Lung (tissue), 12 donors: ENCODE measurements around the gene MARCHF7. TPM values are rescaled to one million over a fixed set of nuclear protein-coding genes. Genes with fewer than 3 reads are reported as not detected.

Experiments
- ATAC-seq: fragments of 200-7000 bp; cut with Tn5 transposase; one replicate; pipeline ENCODE4 v1.9.1; 2020; ENCODE audit warnings: moderate number of reproducible peaks; ENCODE audit not compliant: insufficient read depth, low FRiP score
- DNase-seq, 3 donors: peaks; one replicate each; pipeline ENCODE4 v3.0.0-alpha.2; 2013 to 2017
- H3K27ac ChIP-seq, 2 donors: one replicate each; pipeline ENCODE4 v1.5.1; 2013; ENCODE audit warnings: mild to moderate bottlenecking in 2 of 2, moderate library complexity in 2 of 2, control low read depth in 1 of 2, inconsistent platforms in 1 of 2, low read depth in 1 of 2, low read length in 1 of 2
- H3K27me3 ChIP-seq, 3 donors: one replicate each; pipeline ENCODE4 v1.5.1; 2013; ENCODE audit warnings: low read length in 2 of 3; ENCODE audit not compliant: control insufficient read depth in 3 of 3, insufficient read depth in 3 of 3
- H3K36me3 ChIP-seq, 4 donors: one replicate each; pipeline ENCODE4 v1.5.1; 2013; ENCODE audit warnings: low read length in 4 of 4, mild to moderate bottlenecking in 1 of 4, moderate library complexity in 1 of 4; ENCODE audit not compliant: control insufficient read depth in 4 of 4, insufficient read depth in 4 of 4
- H3K4me1 ChIP-seq, 5 donors: one replicate each; pipeline ENCODE4 v1.5.1; 2013; ENCODE audit warnings: low read length in 5 of 5, mild to moderate bottlenecking in 2 of 5, moderate library complexity in 1 of 5; ENCODE audit not compliant: control insufficient read depth in 5 of 5, insufficient read depth in 5 of 5
- H3K4me3 ChIP-seq: one replicate; pipeline ENCODE4 v1.5.1; 2013; ENCODE audit warnings: mild to moderate bottlenecking, control low read depth, moderate library complexity
- H3K9ac ChIP-seq, 2 donors: one replicate each; pipeline ENCODE4 v1.5.1; 2013; ENCODE audit warnings: low read length in 2 of 2, control low read depth in 1 of 2; ENCODE audit not compliant: insufficient read depth in 1 of 2
- H3K9me3 ChIP-seq, 4 donors: one replicate each; pipeline ENCODE4 v1.5.1; 2013; ENCODE audit warnings: low read length in 3 of 4, mild to moderate bottlenecking in 1 of 4, moderate library complexity in 1 of 4; ENCODE audit not compliant: control insufficient read depth in 4 of 4, insufficient read depth in 3 of 4
- WGBS, 2 donors: extraction: QIAGEN DNeasy Blood & Tissue Kit; methylation state at CpG; one replicate each; pipeline ENCODE4 v1.1.7; 2013; 5-methylcytosine and 5-hydroxymethylcytosine counted together
- polyA plus RNA-seq, 2 donors: library from polyadenylated mRNA; stranded (reverse); fragments of 200-250 nt; gene quantifications; one replicate each; pipeline ENCODE4 v1.2.1, GENCODE V29; 2013
- total RNA-seq, 2 donors: library from RNA; depleted of rRNA in 1 of 2; stranded (reverse); fragments of >200 nt in 1 of 2; gene quantifications; one replicate each; pipeline ENCODE4 v1.2.1, GENCODE V29; 2014 to 2021
- TF ChIP-seq, protein P1 (sequence below): IDR thresholded peaks from 2 replicates; pipeline ENCODE4 v1.5.1; 2012; ENCODE audit warnings: mild to moderate bottlenecking; ENCODE audit errors: control extremely low read depth, extremely low read depth
- donor health status: control.
- donor health status: control.
- donor health status: Bipolar disorder and iron deficiency.
- donor health status: healthy.
- donor health status: DM: yes; HTN: yes; CAD: no.

Gene MARCHF7
- total and polyA plus RNA-seq, 4 donors = 22.6 to 168 (median 55.4) TPM

DNA sequence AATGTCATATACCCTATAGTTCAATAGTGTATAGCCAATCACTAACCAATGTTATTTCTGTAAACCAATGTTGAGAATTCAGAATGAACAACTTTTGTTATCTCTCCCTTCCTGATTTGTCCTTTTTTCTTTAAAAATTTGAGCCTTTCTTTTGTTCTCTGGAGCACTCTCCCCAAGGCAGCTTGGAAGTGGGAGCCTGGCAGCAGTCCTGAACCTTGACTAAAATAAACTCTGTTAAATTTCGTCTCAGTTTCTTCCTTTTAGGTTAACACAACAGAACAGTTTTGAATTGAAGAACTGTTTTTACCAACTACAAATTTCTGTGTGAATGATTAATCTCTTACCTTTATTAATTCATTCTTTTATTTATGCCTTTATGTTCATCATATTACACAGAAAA, 49.8 kb downstream of the MARCHF7 start:
- H3K36me3 ChIP-seq = peaks cover 6 to 27% (median 17%) of the 10 kb centered on the region in 4 donors
- WGBS, 2 donors = 42 to 72% methylated on average over 1 of the region's 1 CpG
- no peaks in the 10 kb centered on the region for H3K9me3 ChIP-seq
- no peaks in the 10 kb centered on the region for H3K27me3 ChIP-seq
- H3K9ac ChIP-seq = no peak overlapping the region
- no peak for ATAC-seq
- no peak for DNase-seq
- no peak overlapping the region for H3K27ac ChIP-seq
- no peak overlapping the region for H3K4me3 ChIP-seq
- H3K4me1 ChIP-seq = peaks cover 0 to 8% (median 3%) of the 10 kb centered on the region in 5 donors
- TF ChIP-seq, protein P1, sequence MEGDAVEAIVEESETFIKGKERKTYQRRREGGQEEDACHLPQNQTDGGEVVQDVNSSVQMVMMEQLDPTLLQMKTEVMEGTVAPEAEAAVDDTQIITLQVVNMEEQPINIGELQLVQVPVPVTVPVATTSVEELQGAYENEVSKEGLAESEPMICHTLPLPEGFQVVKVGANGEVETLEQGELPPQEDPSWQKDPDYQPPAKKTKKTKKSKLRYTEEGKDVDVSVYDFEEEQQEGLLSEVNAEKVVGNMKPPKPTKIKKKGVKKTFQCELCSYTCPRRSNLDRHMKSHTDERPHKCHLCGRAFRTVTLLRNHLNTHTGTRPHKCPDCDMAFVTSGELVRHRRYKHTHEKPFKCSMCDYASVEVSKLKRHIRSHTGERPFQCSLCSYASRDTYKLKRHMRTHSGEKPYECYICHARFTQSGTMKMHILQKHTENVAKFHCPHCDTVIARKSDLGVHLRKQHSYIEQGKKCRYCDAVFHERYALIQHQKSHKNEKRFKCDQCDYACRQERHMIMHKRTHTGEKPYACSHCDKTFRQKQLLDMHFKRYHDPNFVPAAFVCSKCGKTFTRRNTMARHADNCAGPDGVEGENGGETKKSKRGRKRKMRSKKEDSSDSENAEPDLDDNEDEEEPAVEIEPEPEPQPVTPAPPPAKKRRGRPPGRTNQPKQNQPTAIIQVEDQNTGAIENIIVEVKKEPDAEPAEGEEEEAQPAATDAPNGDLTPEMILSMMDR = no peak

Other genes with a start within 250 kb of the MARCHF7 start
- gene BAZ2B, start 96.0 kb upstream of the MARCHF7 start, total RNA-seq = 100 to 1,000 TPM in 1 of 2 donors, 10 to 100 TPM in 1; 60.3 to 266 TPM
- gene BAZ2B, start 96.0 kb upstream of the MARCHF7 start, polyA plus RNA-seq = 10 to 100 TPM; 18.3 to 18.8 TPM
- 10 to 100 TPM; 41.9 to 89.8 TPM for gene CD302, start 85.7 kb downstream of the MARCHF7 start, total RNA-seq
- gene CD302, start 85.7 kb downstream of the MARCHF7 start, polyA plus RNA-seq = 10 to 100 TPM; 23.4 to 44.5 TPM
- 10 to 100 TPM; 17.0 to 18.2 TPM for gene LY75, start 192.2 kb downstream of the MARCHF7 start, total RNA-seq
- 10 to 100 TPM in 1 of 2 donors, 1 to 10 TPM in 1; 2.0 to 10.8 TPM for gene LY75, start 192.2 kb downstream of the MARCHF7 start, polyA plus RNA-seq